Brain pericyte (primary cell): ENCODE results near the gene TSHZ1.
A peak's percentile ranks its signal among the peaks of the same experiment; 100 is the strongest.

ENCODE experiments used
- DNase-seq: peaks from one replicate; pipeline ENCODE4 v3.0.0-alpha.2; 2012; ENCODE audit warnings: low read depth, low spot score

Gene TSHZ1

DNA sequence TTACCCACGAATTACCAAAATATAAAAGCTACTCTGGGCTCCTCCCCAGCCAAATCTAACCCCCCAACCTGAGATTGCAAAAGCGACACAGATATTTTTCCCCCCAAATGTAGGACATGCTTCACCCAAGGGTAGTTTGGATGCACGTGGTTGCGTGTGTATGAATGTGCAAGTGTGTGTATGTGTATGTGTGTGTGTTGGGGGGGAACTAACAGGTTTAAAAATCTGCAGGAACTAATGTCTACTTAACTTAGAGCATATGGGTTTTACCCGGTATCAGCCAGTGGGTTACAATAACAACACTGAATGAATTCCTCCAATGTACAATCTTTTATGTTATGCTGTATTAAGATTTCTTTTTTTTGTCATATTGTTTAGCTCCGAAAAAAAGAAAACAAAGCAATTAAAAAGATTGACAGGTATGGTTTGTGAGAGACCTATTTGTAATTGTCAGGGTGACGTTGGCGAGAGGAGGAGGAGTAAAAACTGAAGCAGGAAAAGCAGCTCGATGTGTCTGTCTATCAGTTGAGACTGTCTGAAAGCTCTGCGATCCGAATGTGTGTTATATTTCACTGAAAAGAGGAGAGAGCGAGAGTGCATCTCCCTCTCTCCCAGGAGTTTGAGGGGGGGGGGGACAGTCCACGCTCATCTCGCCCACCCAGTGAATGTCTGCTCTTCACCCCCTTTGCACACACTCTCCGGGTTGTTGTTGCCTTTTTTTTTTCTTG is at the start of gene TSHZ1:
TSHZ1 (plus strand) TSS at position 524 of the 728 bp plus-strand sequence. CDS start 1,080 bp downstream, outside the sequence.
- peak; percentile 48 for DNase-seq

DNA sequence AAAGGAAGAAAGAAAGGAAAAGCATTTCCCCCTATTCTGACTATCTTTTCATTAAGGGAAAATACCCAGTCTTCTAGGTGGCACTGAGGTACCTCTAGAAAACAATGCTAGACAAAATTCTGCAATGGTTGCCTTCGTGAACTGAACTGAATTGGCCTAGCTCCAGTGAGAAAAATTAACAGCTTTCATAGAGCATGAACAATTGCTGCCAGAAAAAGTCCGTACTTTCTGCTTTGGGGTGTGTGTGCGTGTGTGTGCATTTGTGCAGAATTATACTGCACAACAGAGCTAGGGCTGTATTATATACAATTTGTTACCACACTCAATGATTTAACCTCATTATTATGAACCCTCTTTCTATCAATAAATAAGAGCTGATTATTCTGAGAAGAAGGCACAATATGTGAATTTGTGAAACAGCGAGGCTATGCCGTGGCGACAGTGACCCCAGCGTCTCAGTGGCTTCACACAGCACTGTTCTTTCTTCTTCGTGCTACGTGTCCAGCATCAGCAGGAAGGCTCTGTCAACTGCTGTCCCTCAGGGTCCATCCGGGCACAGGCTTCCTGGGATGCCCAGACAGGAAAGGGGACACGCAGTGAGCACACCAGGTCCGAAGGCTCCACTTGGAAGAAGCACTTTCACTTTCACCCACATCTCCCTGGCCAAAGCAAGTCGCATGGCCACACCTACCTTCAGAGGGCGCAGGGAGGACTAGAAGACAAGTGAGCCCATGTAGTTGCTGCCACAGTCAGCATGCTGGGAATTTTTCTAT is 49.2 kb upstream of the TSHZ1 start:
- DNase-seq, result no peak

DNA sequence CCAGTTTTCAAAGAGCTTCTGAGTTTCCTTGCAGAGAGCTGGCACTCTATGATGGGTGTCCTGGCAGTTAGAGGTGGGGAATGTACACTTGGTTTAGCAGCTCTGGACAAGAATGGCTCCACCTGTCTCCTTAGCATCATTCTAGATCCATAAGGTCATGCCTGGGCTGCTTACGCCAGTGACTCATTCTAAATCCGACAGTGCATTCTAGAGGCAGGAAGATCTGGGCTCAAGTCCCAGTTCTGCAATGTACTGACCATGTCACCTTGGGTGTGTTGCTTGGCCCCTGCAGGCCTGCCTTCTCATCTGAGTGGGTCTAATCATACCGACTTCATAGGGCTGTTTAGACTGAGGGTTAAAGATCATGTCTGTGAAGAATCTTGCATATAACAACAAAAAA is 48.1 kb upstream of the TSHZ1 start:
- DNase-seq, result no peak

DNA sequence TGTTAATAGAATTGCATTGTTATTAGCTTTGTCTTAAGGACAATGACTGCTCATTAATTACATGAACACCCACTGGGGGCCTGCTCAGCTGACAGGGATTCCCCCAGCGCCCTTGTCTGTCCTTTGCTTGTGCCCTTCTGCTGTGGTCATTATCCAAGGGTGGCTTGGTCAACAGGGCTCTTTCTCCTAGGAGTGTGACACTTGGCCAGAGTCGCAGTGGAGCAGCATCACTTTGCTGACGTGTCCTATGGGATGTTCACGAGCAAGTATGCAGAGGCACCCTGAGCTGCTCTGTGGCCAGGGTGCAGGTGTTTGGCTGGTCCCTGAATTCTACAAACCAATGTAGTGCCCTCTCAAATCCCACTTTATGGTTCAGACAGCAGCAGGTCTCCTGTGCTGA is 47.6 kb upstream of the TSHZ1 start:
- DNase-seq, result no peak

GRCh38 chr18:75163736-75164135 is 46.9 kb upstream of the TSHZ1 start:
- no peak for DNase-seq

DNA sequence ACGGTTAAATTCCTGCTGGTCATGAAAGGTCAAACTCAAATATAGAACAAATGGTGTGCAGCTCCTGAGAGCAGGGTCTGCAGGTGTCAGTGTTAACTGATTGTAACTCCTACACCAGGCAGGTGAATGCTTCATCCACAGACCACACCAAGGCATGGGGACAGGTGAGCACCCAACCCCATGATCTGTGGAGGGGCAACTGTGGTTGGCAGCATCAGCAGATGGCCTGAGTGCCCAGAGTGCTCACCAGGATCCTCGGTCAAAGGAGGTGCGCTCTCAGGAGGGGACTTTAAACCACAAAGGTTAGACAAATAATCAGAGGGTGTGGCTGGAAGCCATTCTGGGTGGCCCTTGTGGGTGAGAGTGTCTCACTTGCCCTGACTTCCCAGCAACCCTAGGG is 46.1 kb upstream of the TSHZ1 start:
- no peak for DNase-seq

GRCh38 chr18:75165926-75166325 is 44.7 kb upstream of the TSHZ1 start:
- no peak for DNase-seq

DNA sequence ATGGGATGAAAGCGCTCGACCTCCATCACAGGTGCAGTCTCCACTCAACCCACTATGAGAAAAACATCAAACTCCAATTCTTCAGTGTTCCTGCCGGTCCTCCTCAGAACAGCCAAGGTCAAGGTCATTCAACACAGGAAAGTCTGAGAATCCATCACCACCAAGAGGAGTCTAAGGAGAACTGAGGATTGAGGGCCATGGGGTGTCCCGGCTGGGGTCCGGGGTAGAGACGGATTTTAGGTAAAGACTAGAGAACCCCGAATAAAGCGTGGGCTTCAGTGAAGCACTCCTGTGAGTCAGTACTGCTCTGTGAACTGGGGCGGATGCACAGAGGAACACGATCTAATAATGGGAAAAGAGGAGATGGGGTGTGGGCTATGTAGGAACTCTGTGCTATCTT is 43.5 kb upstream of the TSHZ1 start:
- no peak for DNase-seq

GRCh38 chr18:75167759-75168618 is 42.6 kb upstream of the TSHZ1 start:
- no peak for DNase-seq

DNA sequence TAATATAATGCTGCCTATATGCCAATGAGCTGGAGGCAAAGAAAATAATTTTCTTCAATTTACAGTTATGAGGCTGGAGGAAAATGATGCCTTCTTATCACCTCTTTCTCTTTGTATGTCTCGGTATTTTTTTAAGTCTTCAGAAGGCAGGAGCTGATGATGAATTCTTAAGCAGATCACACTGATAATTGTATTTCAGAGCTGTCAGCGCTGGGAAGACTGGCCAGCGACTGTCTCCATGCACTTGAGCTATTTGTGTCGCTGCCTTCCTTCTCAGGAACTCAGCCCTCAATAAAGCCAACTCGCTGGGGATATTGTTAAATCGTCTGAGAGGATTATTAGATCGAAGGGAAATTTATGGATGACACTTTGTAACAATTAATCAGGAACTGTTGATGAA is 42.0 kb upstream of the TSHZ1 start:
- DNase-seq, result no peak

DNA sequence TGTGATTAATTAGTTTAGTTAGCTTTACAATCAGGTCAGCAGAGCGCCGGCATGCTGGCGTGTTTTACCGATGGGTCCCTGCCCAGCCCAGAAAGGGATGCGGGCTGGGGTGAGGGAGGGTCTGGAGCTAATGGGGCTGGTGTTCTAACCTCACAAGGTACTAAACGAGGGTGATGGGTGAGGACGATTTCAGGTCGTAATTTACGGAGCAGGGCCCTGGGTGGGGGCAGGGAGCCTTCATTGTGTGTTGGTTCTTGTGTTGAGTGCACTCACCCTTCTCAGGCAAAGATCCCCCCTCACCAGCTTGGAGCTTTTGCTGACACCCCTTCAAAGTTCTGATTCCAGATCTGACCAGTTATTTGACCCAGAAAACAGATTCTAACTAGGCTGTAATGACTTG is 41.2 kb upstream of the TSHZ1 start:
- DNase-seq, result no peak

DNA sequence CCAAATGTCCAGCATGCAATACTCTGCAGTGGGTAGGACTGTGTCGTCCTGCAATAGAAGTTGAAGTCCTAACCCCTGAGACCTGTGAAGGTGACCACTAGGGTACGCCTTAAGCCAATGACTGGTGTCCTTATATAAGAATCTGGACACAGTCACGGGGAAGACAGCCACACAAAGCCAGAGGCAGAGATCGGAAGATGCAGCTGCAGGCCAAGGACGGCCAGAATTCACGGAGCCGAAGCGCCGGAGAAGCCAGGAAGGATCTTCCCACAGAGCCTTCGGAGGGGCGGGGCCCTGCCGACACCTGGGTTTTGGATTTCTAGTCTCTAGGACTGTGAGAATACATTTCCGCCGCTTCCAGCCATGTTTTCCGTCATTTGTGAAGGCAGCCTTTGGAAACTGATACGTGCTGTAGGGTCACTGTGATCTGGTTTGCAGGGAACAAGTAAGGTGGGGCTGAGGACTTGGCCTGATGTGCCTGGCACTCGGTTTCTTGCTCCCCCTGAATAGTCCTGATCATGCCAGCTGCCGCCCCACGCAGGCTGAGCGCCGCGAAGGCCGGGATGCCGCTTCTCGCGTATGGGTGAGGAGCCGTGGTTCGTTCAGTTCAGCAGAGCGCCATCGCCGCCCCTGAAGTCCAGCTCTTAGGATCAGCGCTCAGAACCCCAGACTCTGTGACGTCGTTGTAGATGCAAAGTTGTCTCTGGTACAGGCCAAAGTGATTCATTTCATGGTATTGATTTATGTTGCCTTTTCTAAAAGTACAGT is 40.4 kb upstream of the TSHZ1 start:
- no peak for DNase-seq

DNA sequence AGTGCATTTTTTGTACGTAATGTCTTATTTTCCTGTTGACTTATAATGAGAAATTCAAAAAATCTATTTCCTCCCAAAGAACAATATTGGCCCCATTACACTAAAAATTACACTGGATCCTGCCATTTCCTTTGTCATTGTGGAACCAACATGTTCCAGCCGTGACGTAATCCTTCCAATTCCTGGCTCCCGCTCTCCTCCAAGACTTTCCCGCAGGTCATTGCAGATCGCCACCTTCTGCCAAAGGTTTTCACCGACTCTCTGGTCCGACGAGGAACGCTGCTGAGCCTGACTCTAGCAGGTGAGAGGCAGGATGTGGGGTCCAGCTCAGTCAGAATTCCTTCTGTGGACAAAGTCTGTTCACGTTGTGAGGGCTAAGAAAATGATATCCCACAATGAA is 39.7 kb upstream of the TSHZ1 start:
- DNase-seq, result no peak

GRCh38 chr18:75172299-75173124 is 38.1 kb upstream of the TSHZ1 start:
- no peak for DNase-seq

- no peak for DNase-seq
These were observed 37.5 kb upstream of the TSHZ1 start for GRCh38 chr18:75173125-75173432.

- DNase-seq, result no peak
These were observed 36.9 kb upstream of the TSHZ1 start for GRCh38 chr18:75173738-75174137.

GRCh38 chr18:75176849-75177248 is 33.7 kb upstream of the TSHZ1 start:
- DNase-seq, result no peak

DNA sequence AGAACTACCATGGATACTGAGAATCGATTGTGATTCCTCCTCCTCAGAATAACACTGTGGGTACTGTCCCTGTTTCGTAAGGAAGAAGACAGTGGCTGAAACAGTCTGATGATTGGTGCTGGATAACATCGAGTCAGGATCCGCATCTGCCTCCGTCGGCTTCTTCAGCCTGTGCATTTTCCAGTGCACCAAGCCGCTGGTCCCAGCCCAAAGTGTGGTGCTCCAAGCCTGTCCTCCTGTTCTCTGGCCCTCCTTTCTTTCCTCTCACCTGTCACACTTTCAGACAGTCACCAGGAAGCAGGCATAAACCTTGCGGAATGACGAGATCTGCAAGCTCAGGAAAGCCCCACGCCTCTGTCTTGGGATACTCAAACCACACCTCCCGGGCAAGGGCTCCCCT is 32.2 kb upstream of the TSHZ1 start:
- no peak for DNase-seq

DNA sequence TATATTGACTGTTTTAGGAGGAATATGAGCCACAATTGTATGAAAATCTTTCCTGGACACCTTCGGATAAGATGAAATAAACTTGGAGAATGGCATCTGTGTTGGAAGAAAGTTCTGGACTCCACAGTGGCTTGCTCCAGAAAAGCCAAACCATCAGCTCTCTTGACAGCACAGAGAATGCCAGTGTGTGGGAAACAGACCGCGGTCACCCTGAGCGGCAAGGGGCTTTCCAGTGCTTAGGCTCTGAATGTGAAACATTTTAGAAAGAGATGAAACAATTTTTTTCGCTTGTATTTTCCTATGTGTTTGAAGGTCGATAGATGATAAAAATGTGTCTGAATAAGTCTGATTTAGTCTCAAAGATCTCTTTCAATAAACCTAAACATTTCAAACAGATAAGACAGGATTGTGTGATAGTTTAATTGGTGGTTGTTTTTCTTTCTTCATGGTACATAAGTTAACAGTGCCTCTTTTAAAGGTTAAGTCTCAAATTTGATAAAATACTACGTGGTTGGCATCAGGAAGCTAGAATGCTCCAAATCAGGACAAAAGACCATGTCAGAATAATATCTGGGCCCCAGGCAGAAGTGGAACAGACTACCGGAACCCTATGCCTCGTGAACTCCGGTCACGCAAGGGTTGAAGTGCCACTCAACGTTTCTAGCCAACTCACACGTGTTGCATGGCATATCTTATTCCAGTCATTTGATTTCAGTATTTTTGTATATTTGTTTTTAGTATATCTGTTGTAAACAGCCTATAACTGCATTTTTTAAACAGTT is 30.6 kb upstream of the TSHZ1 start:
- no peak for DNase-seq

- DNase-seq, result no peak
These were observed 27.1 kb upstream of the TSHZ1 start for GRCh38 chr18:75183524-75183923.
